Ecto neural progenitor cell (in vitro differentiated cells): Measurements from ENCODE around the gene ZNF429.
"Not testable (repeated sequence)": the region's sequence is repeated elsewhere in the genome, so short reads cannot be mapped to it uniquely, and the experiment has no call there.

Experiments used
- DNase-seq: peaks from one replicate; pipeline ENCODE4 v3.0.0-alpha.2; 2018; ENCODE audit warnings: low spot score

The ZNF429 gene

DNA sequence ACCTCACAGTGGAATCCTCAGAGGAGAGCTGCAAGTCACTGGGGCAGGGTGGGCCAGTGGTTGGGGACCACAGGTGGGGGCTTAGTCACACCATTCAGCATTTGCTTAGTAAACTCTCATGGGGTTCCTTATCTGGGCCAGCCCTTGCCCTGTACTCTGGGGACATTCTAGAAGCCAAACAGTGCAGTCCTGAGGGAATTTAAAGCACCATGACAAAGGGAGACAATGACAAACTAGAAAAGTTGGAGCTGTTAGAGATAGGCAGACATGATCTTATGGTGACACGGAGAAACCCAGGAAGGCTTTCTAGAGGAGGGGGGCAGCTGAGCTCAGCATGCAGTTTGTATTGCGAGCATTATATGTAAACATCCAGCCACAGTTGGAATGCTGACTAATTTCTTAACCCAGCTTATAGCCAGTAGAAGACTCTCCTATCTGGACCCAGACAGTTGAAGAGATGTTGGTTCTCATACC lies 87.6 kb downstream of the ZNF429 start:
- DNase-seq, result no peak

DNA sequence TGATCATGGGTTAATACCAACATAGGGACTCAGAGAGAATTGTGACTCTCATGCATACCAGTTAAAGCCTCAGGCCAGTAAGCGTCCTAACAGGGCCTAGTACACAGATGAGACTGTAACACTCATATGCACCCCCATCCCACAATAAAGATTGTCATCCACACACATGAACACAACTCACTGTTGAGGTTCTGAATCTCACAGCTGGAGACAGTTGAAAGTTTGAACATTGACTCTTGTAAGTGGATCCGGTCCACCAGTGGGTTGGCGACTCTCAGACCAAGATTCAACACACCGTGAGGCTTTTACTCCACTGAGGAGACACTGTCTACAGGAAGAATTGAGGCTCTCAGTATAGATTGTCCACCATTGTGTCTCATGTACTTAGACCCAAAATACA lies 88.1 kb downstream of the ZNF429 start:
- DNase-seq, result no peak

- DNase-seq, result no peak
Measured at GRCh38 chr19:21593934-21594820, 88.8 kb downstream of the ZNF429 start.

- no peak for DNase-seq
Measured at GRCh38 chr19:21595185-21595584, 89.8 kb downstream of the ZNF429 start.

DNA sequence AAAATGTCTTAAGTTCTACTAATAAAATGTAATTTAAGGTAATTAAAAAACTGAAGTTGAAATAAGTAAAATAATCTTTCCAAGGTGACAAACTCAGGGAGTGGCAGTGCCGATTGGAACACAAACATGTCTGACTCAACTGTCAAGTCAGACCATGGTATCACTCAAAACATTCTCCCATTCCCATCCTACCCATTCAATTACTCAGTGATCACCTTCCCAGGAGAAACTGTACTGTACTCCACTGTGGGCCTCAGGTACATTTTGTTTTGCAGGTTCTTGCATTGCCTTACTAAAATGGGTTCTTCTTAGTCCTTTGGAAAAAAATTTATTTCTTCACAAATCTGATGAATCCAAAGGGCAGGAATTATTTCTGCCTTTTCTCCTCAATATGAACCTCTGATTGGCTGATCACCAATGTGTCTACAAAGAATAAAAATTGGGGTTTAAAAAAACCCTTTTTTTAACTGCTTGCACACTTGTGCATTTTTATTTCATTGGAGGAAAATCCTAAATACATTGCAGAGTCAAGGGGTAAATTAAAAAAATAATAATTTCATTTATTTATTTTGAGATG lies 96.8 kb downstream of the ZNF429 start:
- no peak for DNase-seq

GRCh38 chr19:21602659-21603430 lies 97.4 kb downstream of the ZNF429 start:
- DNase-seq, result not testable (repeated sequence)

GRCh38 chr19:21603431-21604231 lies 98.2 kb downstream of the ZNF429 start:
- no peak for DNase-seq

GRCh38 chr19:21604351-21604926 lies 99.0 kb downstream of the ZNF429 start:
- DNase-seq, result no peak
